HL-60 (cell line): ENCODE measurements around the gene YKT6.

ENCODE experiments used
- POLR2AphosphoS5 ChIP-seq: IDR thresholded peaks from 2 replicates; pipeline ENCODE4 v1.6.1; 2012; ENCODE audit warnings: low read depth
- SPI1 ChIP-seq: IDR thresholded peaks from 2 replicates; pipeline ENCODE4 v1.6.1; 2012; ENCODE audit warnings: low read depth, mild to moderate bottlenecking, borderline replicate concordance
- TF ChIP-seq, protein P1 (sequence below): IDR thresholded peaks from 2 replicates; pipeline ENCODE4 v1.6.1; 2012; ENCODE audit warnings: low read depth; ENCODE audit not compliant: insufficient replicate concordance
- TF ChIP-seq, protein P2 (sequence below): IDR thresholded peaks from one replicate; pipeline ENCODE4 v1.5.1; 2011; ENCODE audit warnings: low read length, control low read depth, inconsistent platforms; ENCODE audit not compliant: insufficient read depth

- TF ChIP-seq, protein P1, sequence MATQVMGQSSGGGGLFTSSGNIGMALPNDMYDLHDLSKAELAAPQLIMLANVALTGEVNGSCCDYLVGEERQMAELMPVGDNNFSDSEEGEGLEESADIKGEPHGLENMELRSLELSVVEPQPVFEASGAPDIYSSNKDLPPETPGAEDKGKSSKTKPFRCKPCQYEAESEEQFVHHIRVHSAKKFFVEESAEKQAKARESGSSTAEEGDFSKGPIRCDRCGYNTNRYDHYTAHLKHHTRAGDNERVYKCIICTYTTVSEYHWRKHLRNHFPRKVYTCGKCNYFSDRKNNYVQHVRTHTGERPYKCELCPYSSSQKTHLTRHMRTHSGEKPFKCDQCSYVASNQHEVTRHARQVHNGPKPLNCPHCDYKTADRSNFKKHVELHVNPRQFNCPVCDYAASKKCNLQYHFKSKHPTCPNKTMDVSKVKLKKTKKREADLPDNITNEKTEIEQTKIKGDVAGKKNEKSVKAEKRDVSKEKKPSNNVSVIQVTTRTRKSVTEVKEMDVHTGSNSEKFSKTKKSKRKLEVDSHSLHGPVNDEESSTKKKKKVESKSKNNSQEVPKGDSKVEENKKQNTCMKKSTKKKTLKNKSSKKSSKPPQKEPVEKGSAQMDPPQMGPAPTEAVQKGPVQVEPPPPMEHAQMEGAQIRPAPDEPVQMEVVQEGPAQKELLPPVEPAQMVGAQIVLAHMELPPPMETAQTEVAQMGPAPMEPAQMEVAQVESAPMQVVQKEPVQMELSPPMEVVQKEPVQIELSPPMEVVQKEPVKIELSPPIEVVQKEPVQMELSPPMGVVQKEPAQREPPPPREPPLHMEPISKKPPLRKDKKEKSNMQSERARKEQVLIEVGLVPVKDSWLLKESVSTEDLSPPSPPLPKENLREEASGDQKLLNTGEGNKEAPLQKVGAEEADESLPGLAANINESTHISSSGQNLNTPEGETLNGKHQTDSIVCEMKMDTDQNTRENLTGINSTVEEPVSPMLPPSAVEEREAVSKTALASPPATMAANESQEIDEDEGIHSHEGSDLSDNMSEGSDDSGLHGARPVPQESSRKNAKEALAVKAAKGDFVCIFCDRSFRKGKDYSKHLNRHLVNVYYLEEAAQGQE, result no peak
- TF ChIP-seq, protein P2, sequence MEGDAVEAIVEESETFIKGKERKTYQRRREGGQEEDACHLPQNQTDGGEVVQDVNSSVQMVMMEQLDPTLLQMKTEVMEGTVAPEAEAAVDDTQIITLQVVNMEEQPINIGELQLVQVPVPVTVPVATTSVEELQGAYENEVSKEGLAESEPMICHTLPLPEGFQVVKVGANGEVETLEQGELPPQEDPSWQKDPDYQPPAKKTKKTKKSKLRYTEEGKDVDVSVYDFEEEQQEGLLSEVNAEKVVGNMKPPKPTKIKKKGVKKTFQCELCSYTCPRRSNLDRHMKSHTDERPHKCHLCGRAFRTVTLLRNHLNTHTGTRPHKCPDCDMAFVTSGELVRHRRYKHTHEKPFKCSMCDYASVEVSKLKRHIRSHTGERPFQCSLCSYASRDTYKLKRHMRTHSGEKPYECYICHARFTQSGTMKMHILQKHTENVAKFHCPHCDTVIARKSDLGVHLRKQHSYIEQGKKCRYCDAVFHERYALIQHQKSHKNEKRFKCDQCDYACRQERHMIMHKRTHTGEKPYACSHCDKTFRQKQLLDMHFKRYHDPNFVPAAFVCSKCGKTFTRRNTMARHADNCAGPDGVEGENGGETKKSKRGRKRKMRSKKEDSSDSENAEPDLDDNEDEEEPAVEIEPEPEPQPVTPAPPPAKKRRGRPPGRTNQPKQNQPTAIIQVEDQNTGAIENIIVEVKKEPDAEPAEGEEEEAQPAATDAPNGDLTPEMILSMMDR, result no peak
- TF ChIP-seq POLR2AphosphoS5 (no peak), SPI1 (no peak)
These were observed 15.9 kb downstream of the YKT6 start for GRCh38 chr7:44216521-44217222.
